ENCODE results near the gene CUEDC1. TPM values are rescaled to one million over a fixed set of nuclear protein-coding genes. Genes with fewer than 3 reads are reported as not detected.
"Not testable (repeated sequence)": the region's sequence is repeated elsewhere in the genome, so short reads cannot be mapped to it uniquely, and the experiment has no call there.

Gene CUEDC1
- total RNA-seq, 1 donor from 2014 or later, result 36.9 TPM

DNA sequence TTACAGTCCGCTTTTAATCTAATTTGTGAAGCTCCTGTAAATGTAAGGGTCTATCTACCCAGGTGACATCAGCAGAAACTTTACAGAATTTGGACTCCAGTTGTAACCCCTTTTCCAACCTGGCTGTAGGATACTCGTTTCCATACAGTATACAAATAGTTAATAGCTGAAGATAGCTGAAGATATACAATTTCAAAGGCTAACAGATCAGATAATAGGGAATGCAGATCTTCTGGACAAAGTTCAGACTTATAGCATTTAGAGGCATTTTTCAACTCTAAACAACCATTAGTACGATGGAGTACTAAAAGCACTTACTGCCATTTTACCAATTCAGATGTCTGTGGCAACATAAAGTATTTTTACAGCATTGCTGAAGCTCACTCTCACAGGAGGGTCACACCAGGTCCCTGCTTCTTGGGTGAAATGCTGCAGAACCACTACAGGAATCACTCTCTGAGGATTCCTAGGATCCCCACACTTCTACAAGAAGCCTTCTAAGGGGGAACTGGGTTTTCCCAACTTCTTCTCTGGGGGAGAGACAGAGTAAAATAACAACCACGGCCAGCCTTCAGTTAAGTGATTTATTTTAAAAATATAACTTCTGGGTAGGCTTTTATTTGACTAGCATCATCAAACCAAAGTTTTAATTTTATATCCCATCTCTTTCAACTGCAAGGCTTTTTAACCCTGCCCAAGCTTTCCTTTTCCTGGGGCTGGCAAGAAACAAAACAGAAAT, 29.9 kb upstream of the CUEDC1 start:
- DNase-seq (ENCODE audit: low spot score), result no peak

DNA sequence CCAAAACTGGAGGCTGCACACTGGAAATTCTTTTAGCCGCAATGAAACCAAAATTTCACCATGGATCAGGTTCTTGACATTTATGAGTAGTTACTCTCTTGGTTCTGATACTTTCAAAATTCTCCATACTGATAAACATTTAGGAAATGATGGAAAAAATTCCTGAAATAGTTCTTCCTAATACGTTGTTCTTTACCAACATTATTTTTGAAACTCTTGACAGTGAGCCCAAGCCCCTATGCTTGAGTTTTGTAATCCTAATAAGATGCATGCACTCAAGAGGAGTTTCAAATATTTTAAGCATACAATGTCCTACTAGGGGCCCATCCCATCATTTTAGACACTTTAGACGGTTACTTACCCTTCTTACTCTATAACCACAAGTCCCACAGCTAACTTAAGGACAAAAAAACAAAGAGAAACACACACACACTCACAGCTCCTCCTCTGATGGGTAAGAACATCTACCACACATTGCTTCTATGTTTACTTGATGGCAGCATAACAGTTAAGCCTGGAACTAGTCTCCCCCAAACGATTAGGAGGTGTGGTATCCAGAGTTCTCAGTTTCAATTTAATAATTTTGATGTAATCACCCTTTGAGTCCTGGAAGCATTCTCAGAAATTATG, 29.2 kb upstream of the CUEDC1 start:
- no peak for DNase-seq (ENCODE audit: low spot score)

DNA sequence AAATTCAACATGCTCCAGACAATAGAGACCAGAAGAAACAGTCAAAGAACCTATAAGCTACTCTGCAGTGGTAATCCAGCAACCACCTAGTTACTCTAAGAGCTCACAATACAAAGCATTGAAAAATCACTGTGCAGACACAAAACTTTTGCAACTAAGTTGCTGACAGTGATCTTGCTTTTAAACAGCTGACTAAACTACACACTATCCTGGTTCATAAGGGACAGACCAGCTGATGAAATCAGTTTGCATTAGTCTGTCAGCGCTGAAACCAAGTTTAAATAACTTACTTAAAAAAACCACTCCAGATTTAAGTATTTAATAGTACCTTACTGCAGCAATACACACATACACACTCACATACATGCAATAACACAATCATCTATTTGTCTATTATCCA, 28.2 kb upstream of the CUEDC1 start:
- no peak for DNase-seq (ENCODE audit: low spot score)

DNA sequence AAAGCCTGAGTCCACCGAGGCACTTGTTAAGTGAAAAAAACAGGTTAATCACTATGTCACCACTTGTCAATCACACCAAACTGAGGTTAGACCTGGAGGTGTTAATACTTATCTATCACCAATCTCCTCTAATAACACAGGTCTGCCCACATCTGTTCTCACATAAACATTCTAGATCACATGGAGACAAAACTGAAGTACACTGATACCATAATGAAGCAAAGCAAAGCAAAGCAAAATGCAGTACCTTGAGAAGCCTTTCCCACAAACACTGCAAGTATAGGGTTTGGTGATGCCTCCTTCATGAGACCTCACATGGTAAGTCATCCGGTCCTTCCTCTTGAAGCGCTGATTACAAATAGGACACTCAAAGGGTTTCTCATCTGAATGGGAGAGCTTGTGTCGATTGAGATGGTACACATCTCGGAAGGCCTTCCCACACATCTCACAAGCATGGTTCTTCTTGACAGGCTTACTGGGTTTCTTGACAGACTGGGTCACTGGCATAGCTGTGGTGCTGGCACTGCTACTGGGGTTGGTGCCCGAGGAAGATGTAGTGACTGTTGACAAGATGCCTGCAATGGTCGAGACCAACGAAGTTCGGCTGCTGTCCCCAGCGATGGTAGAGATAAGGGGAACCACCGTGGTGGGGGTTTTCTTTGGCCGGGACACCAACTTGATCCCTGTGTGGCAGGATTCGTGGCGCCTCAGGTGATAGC, 27.4 kb upstream of the CUEDC1 start:
- no peak for DNase-seq (ENCODE audit: low spot score)

DNA sequence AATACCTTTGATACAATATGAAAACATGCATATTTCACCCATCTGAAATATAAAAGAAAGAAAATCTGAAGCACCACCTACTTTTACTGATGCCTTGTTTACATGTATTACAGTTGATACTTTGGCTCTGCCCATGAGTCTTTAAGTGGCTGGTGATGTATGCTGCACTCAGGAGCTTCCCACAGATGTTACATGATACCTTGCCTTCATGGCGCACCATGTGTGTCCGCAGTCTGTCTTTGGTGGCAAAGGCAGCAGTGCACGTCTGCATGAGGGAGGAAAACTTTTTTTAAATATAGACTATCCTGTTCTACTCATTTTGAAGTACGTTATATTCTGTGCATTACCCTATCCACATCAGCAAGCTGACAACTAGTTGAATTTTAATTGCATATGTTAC, 25.3 kb upstream of the CUEDC1 start:
- no peak for DNase-seq (ENCODE audit: low spot score)

DNA sequence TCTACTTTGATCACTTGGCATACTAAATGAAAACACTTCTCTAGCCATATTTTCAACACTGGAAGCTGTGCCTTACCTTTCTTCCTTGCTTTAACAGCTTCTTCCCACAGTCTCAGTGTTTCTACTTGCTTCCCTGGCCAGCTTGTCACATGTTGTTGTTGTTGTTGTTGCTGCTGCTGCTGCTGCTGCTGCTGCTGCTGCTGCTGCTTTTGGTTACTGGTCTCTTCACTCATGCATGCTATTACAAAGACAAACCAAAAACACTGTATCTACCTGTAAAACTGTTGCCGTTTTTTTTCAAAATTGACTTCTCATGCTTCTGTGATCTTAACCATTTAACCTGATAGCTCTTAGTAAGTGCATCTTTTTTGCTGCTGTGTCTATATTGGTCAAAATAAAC, 23.9 kb upstream of the CUEDC1 start:
- DNase-seq (ENCODE audit: low spot score), result no peak

DNA sequence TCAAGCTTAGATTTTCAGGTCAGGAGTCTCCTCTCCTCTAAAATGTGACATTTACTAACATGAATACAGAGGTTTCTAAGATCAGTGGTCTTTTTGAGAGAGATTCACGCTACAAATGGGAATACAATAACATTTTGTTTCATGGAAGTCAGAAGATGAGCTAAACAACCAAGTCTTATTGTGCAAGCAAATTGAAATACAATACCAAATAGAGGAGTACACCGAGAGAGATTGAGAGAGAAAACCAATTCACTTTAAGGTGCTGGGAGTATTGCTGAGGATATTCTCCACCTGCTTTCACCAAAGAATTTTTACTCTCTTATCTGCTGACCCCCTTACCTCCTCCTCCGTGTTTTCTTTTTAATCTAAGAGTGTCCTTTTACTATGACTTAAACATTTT, 21.4 kb upstream of the CUEDC1 start:
- DNase-seq (ENCODE audit: low spot score), result no peak

DNA sequence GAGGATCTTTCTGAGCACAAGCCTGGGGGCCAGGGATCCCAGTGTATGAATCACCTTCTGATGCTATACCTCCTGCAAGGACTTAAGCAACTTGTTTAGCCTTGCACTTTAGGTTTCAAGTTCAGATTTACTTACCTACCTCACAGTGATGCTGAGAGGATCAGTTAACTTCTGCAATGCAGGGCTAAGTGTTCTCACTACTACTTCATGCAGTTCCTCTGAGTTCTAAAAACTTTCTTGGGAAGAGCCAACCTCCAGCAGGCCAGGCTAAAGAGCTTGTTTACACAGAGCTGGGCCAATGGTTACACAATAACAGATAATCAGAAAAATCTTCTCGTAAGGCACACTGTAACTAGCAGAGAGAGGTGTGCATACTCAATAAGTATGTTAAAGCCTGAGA, 19.8 kb upstream of the CUEDC1 start:
- no peak for DNase-seq (ENCODE audit: low spot score)

DNA sequence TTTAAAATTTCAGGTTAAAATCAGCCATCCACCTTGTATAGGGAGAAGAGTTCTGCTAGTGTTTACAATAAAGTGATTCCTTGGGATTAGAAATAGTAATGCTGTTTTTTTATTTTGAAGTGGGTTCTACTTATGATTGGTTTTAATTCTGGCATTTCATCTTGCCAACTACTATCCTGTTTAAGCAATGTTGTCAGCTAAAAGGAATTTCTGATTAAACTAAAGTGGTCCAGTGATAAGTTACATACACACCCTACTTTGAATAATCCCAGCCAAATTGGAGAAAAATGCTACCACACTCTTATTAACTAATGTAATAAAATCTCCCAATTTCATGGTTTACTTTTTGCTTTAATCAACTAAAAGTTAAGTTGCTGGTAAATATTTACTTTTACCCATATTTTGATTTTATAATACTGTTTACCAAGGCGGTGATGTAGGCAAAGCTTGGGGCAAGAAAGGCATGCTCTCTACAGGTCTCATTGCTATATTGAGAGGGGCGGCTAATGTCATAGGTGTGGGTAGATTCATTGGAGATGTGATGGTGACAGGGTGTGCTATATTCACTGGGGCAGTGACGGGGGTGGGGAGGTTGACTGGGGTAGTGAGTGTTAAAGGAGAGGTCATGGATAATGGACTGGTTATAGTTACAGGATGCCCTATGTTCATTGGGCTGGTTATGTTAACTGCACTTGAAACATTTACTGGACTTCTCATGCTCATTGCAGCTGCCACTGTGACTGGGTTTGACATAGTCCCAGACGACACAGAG, 19.0 kb upstream of the CUEDC1 start:
- DNase-seq (ENCODE audit: low spot score), result not testable (repeated sequence)

DNA sequence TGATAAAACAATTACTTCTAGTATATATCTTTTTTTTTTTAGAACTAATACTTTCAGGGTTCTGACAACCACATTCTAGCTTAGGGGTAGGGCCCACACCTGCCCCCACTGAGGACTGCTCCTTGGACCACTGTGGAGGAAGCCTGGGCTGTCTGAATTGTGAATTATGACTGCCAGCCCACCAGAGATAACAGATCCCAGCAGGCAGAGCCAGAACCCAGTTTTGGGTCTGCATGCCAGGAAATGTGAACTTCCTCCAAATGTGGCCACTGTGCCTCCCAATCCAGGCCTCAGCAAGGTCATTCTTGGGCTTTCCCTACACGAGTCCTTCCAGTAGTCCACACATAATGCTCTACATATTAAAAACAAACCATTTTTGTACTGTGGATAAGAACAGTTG, 16.9 kb upstream of the CUEDC1 start:
- no peak for DNase-seq (ENCODE audit: low spot score)

DNA sequence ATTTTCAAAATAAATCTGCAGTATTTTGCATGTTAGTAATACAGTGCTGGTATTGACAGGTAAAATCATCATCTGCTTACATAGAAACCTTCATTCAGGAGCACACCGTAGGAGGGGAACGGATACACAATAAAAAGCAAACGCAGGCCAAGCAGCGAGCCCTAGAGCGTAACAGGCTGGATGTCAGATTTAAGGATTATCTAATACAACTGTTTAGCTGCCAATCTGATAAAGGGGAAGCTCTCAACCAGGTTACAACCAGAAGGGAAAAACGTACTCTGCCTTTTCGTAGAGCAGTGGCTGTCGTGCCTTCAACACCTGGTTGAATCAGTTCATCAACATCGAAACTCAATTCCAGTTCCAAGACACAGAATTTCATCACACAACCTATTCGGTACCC, 16.4 kb upstream of the CUEDC1 start:
- DNase-seq (ENCODE audit: low spot score), result no peak

DNA sequence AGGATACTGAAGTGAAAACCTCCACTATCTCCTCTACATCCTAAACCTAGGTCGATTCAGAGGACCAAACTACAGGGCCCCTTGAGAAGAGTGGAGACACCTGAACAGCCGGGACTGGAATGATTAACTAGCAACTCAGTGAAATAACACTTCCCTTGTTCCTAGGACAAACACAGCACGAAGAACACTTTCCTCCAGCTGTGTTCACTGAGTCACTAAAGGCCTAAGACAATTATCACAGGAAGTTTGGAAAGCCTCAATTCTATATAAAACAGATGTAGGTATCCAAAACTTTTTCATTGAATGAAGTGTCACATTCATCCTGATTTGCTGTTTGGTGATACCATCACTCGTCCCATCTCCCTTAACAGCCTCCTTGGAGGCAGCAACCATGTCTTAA, 15.5 kb upstream of the CUEDC1 start:
- DNase-seq (ENCODE audit: low spot score), result no peak

DNA sequence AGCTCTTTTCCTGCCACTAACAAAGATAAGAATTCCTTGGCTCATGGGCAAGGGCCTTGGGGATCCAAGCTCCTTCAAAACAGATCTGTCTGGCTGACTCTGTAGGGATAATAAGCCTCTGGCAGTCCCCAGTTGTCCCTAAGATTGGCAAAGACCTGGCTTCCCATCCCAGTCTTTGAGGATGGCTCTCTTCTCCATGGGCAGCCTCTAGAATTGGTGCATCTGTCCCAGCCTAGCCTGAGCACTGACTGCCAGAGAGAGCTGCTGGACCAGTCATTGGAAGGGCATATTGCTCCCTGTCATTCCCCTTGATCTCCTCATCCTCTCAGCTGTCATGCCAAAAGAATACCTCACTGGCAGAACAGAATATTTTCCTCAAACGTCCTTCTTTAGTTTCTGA, 13.2 kb upstream of the CUEDC1 start:
- DNase-seq (ENCODE audit: low spot score), result no peak

DNA sequence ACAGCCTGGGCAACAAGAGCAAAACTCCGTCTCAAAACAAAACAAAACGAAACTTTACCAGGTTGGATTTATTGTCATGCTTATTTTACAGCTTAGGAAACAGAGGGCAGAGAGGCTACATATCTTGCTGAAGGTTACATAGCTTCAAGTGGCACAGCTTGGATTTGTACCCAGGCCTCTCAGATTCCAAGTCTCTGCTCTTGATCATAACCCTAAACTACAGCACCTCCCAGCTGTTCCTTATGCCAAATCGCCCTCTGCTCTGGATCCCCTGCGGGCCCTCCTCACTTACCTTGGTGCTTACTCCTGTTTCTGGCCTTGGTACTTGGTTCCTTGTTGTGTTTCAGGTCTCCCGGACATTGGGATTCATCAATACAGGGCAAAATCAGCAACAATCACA, 11.7 kb upstream of the CUEDC1 start:
- DNase-seq (ENCODE audit: low spot score), result no peak

DNA sequence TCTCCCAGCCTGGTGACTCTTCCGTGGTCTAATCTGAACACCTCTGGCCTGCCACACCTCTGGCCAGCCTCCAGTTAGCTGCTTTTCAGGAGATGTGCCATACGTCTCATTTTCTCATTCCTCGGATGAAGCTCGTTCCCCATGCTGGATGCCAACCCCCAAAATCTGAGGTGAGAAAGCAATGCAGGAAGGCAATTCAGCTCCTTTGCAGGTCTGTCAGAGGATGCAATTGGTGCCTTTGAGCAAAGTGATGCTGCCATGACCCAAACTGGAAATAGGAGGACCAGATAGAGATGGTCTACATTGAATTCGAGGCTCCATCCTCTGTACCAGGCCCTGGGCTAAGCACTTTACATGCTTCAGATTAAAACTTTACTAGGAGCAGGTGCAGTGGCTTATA, 11.0 kb upstream of the CUEDC1 start:
- no peak for DNase-seq (ENCODE audit: low spot score)

DNA sequence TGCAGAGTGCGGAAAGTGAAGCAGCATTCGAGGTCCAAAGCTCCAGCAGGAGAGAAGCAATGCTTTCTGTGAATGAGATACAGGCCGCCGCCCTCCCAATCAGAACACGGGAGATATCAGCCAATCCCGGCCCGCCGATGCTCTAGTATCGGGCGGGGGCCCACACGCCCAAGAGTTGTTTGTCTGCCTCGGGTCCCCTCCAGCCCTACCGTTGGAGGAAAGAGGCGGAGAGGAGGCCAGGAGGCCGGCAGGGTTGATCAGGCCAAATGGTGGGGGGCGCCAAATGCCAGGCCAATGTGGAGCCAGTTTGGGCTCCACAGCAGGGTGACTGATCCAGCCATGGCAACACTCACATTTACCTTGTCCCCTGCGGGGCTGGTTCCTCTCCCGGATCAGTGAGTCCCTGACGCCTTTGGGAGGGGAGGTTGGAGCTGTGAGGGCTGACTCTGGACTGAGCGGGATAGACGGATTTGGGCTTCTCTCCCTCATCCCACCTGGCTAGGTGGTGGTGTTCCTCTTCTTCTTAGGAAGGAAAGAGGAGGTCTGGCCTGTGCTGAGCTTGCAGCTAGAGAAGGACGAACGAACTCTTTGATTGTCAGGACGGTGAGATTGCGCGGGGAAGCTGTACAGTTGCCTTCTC, 10.4 kb upstream of the CUEDC1 start:
- no peak for DNase-seq (ENCODE audit: low spot score)

DNA sequence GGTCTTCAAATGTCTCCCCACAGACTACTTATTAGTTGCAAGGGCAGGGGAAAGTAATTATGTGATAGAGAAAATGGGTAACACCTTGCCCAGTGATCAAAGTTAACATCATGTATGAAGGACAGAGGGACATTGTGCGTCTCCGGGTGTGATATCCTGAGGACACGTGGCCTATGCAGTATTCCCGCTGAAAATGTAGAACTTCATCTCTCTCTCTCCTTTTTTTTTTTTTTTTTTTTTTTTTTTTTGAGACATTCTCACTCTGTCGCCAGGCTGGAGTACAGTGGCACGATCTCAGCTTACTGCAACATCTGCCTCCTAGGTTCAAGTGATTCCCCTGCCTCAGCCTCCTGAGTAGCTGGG, 7.9 kb upstream of the CUEDC1 start:
- no peak for DNase-seq (ENCODE audit: low spot score)

DNA sequence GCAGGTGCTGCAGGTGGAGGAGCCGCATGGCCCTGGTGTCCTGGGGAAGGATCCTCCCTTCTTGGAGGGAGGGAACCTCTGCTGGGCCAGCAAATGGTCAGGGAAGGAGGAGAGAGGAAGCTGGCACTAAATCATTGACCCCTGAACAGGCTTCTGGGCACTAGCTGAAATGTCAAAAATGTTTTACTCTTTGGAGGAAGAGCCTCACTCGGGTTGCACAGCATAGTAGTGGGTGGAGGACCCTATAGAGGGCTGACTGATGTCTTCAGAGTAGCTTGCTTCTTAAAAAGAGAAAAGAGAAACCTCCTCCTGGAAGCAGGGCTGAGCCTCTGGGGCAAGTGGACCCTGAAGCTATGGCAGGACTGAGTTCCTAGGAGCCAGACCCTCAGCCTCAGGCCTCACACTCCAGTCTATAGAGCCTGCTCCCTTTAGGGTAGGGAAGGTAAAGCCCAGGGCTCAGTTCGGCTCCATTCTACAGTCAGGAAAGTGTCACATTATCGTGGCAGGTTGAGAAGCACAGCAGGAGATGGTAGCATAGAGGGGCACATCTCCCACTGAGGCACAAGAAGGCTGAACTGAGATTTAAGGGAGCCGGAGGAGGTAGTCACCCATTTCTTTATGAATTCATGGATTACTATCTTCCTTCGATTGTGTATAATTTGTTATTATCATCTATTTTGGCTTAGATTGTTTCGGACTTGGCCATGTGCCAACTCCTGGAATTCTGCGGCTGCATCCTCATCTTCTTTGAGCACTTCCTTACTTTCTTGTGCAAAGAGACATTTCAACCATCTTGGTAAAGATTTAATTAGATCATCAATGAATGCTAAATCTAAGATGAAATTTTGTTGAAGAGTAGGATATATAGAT, 7.3 kb upstream of the CUEDC1 start:
- DNase-seq (ENCODE audit: low spot score), result no peak

DNA sequence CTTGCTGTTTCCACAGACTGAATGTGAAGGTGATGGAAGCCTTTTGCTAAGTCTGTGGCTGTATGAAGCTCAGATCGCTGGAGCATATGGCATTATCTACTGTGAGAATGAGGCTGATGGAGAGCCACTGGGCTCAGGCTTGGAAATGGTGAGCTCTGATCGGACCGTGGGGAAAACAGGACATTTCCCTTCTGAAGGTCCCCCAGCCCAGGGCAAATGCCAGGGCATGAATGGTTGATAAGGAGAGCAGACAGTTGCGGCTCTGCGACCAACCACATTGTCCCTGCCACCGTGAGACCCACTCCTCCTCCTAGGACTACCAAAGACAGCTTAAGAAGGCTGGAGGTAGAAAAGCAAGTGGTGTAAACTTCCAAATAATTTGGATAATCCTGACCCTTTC, 4.7 kb upstream of the CUEDC1 start:
- DNase-seq (ENCODE audit: low spot score), result no peak

DNA sequence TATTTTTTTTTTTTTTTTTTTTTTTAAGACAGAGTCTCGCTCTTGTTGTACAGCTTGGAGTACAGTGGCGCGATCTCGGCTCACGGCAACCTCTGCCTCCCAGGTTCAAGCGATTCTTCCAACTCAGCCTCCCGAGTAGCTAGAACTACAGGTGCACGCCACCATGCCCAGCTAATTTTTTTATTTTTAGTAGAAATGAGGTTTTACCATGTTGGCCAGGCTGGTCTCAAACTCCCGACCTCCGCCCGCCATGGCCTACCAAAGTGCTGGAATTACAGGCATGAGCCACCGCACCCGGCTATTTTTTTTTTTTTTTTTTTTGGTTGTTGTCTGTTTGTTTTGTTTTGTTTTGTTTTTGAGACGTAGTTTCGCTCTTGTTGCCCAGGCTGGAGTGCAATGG, 3.2 kb upstream of the CUEDC1 start:
- DNase-seq (ENCODE audit: low spot score), result not testable (repeated sequence)

DNA sequence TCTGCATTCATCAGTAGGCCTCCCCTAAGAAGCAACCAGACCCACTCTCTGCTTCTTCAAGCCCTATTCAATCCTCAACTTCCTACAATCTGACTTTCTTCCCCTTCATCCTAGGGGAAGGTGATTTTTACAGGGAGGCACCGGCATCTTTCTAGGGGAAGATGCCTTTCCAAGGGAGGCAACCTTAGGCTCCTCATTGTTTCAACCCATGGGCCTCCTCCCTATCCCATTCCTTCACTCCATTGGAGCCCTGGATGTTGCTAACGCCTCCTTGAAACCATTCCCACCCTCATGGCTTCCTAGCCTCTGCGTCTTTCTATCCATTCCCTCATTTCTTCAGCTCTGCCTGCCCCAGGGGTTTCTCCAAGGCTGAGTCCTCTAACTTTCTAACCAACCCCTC, 2.7 kb upstream of the CUEDC1 start:
- DNase-seq (ENCODE audit: low spot score), result no peak

Measured in mucosa of gallbladder (tissue), 1 donor.